ENCODE measurements around the gene CHST12.
"Not testable (repeated sequence)": the region's sequence is repeated elsewhere in the genome, so short reads cannot be mapped to it uniquely, and the experiment has no call there.

The CHST12 gene

DNA sequence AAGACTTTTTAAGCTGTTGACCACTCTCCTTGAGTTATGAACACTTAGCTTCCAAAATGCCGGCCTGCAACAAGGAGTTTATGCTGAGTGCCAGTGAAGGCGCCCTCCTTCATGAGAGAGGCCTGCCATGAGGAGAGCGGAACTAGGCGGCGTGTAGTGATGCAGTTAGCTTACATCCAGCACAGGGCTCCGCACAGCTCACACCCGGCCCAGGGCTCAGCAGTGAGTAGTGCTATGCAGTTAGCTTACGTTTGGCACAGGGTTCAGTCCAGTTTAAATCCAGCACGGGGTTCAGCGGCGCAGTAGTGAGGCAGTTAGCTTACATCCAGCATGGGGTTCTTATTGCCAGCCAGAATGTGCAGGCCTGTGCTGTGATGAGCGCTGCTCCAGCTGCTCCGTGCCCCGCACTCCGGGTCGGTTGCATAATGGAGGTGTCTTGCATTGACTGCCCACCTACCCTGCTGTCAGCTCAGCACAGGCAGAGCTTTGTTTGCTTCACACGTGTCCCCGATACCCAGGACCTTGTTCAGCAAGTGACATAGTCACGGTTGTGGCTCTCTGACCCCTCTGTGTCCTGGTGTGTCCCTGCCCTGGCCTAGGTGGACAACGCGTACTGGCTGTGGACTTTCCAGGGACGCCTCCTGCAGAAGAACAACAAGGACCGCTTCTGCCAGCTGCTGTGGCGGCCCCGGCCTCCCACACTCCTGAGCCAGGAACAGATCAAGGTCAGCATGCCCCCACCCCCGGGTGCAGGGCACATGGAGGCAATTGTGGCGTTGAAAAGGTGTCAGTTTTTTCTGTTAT is 26.9 kb upstream of the CHST12 start:
- TF ChIP-seq, protein P1, sequence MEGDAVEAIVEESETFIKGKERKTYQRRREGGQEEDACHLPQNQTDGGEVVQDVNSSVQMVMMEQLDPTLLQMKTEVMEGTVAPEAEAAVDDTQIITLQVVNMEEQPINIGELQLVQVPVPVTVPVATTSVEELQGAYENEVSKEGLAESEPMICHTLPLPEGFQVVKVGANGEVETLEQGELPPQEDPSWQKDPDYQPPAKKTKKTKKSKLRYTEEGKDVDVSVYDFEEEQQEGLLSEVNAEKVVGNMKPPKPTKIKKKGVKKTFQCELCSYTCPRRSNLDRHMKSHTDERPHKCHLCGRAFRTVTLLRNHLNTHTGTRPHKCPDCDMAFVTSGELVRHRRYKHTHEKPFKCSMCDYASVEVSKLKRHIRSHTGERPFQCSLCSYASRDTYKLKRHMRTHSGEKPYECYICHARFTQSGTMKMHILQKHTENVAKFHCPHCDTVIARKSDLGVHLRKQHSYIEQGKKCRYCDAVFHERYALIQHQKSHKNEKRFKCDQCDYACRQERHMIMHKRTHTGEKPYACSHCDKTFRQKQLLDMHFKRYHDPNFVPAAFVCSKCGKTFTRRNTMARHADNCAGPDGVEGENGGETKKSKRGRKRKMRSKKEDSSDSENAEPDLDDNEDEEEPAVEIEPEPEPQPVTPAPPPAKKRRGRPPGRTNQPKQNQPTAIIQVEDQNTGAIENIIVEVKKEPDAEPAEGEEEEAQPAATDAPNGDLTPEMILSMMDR (IDR thresholded peaks at IDR 0.05; ENCODE audit: control insufficient read depth, insufficient read depth, low read depth, low read length, missing control alignments), result no peak
- DNase-seq (ENCODE audit: low read depth), result no peak

DNA sequence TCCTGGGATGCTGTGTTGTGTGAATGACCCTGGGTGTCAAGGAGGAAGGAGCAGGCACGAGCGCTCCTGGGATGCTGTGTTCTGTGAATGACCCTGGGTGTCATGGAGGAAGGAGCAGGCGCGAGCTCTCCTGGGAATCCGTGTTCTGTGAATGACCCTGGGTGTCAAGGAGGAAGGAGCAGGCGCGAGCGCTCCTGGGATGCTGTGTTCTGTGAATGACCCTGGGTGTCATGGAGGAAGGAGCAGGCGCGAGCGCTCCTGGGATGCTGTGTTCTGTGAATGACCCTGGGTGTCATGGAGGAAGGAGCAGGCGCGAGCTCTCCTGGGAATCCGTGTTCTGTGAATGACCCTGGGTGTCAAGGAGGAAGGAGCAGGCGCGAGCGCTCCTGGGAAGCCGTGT is 25.9 kb upstream of the CHST12 start:
- DNase-seq (ENCODE audit: low read depth); H3K4me3 ChIP-seq (ENCODE audit: control insufficient read depth, low read depth, low read length): not testable (repeated sequence)

More for the DNA sequence above, 26.9 kb upstream of the CHST12 start:
- no peak overlapping the region for H3K4me3 ChIP-seq (ENCODE audit: control insufficient read depth, low read depth, low read length)

DNA sequence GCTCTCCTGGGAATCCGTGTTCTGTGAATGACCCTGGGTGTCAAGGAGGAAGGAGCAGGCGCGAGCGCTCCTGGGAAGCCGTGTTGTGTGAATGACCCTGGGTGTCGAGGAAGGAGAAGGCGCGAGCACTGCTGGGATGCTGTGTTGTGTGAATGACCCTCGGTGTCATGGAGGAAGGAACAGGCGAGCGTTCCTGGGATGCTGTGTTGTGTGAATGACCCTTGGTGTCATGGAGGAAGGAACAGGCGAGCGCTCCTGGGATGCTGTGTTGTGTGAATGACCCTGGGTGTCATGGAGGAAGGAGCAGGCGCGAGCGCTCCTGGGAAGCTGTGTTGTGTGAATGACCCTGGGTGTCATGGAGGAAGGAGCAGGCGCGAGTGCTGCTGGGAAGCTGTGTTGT is 25.3 kb upstream of the CHST12 start:
- H3K4me3 ChIP-seq (ENCODE audit: control insufficient read depth, low read depth, low read length); DNase-seq (ENCODE audit: low read depth): not testable (repeated sequence)

DNA sequence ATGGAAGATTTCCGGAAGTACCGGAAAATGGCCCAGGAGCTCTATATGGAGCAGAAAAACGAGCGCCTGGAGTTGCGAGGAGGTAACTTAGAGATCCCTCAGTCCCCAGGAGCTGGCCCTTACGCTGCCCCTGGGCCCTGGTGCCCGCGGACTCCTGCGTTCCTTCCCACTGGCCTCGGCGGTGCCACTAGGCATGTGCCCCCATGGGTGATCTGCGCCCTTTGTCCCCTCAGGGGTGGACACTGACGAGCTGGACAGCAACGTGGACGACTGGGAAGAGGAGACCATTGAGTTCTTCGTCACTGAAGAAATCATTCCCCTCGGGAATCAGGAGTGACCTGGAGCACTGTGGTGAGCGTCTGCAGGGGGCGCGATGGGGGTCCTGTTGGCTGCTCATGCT is 24.2 kb upstream of the CHST12 start:
- TF ChIP-seq, protein P1 (IDR thresholded peaks at IDR 0.05; ENCODE audit: control insufficient read depth, insufficient read depth, low read depth, low read length, missing control alignments), result no peak
- no peak overlapping the region for H3K4me3 ChIP-seq (ENCODE audit: control insufficient read depth, low read depth, low read length)
- DNase-seq (ENCODE audit: low read depth), result no peak

DNA sequence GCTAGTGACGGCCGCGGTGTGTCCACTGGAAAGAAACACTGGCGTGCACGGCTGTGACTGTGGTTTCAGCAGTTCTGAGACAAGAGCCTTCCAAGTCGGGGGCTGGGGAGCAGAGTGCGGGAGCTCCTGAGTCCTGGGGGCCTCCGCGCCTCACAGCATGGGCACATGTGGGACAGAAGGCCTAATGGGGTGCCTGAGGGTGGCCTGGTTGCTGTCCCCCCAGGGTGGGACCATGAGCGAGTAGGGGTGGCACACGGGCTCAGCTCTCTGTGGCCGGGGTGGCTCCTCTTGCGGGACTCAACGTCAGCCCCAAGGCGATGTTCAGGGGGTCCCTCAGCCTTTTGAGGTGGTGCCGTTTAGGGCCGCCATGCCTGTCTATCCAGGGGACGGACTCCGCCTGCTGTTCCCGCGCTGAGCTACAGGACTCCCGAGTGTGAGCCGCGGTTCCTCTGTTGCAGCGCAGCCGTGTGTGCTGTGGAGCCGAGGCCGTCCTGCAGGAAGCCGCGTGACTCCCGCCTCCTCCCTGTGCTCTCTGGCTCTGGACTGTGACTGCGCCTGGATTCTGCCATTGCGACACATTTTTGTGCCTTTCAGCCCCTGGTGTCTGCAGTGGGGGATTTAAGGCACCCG is 23.5 kb upstream of the CHST12 start:
- TF ChIP-seq, protein P1 (IDR thresholded peaks at IDR 0.05; ENCODE audit: control insufficient read depth, insufficient read depth, low read depth, low read length, missing control alignments), result no peak
- no peak for DNase-seq (ENCODE audit: low read depth)
- H3K4me3 ChIP-seq (ENCODE audit: control insufficient read depth, low read depth, low read length), result no peak overlapping the region

DNA sequence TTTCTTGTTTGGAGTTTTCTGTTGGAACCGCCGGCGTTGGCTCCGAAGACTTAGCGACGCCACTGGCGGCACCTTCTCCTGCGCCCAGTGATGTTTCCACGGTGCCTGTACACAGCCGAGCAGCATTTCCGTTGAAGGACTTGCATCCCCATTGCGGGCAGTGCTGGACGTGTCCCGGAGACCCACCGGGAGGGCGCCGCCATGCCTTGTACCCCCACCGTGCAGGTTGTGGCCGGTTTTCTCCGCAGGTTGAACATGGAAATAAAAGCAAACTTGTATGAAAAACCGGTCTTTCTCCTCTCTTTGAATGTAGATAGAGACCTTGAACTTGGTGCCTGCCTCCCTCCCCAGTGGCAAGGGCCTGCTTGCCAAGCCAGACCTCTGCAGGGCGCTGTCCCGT is 22.9 kb upstream of the CHST12 start:
- H3K4me3 ChIP-seq (ENCODE audit: control insufficient read depth, low read depth, low read length), result no peak overlapping the region
- DNase-seq (ENCODE audit: low read depth), result no peak
- TF ChIP-seq, protein P1 (IDR thresholded peaks at IDR 0.05; ENCODE audit: control insufficient read depth, insufficient read depth, low read depth, low read length, missing control alignments), result no peak

DNA sequence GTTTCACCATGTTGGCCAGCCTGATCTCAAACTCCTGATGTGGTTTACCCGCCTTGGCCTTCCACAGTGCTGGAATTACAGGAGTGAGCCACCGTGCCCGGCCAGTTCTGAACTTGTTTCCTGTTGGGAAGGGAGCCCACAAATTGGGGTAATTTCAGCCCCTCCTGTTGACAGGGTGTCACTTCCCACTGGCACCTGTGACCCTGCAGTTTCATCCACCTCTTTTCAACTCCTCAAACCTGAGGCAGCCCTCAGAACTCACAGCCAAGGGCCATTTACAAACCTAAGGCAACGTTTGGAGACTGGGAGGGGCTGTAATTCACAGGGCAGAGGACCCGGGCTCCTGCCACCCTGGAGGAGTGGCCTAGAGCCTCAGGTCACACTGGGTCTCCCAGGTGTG is 22.2 kb upstream of the CHST12 start:
- TF ChIP-seq, protein P1 (IDR thresholded peaks at IDR 0.05; ENCODE audit: control insufficient read depth, insufficient read depth, low read depth, low read length, missing control alignments), result no peak
- DNase-seq (ENCODE audit: low read depth), result no peak
- no peak overlapping the region for H3K4me3 ChIP-seq (ENCODE audit: control insufficient read depth, low read depth, low read length)

Measured in AG09309 (cell line).